A549 (cell line): ENCODE measurements around the gene MYLK4. TPM values are rescaled to one million over a fixed set of nuclear protein-coding genes. Genes with fewer than 3 reads are reported as not detected.

Source experiments
- ATAC-seq, 2 experiments: fragments of 200-7000 bp in 1 of 2; fragments of >200 bp in 1 of 2; cut with Nextera tagmentation in 1 of 2; cut with Tn5 transposase in 1 of 2; 3 replicates each; pipeline versions ENCODE4 v1.8.0 to v1.9.1; 2018 to 2020; ENCODE audit warnings: mild to moderate bottlenecking in 1 of 2, moderate library complexity in 1 of 2
- CTCF ChIA-PET: fragments of 300-600 bp; sonication (Branson Sonifier 250); formaldehyde crosslinking; extraction: SDS; loops from one replicate; lab custom pipeline; 2021; ENCODE audit warnings: antibody characterized with exemption, inconsistent platforms; lab: Yijun Ruan, JAX
- POLR2A ChIA-PET: fragments of 350-600 bp; formaldehyde crosslinking; extraction: SDS; loops from one replicate; lab custom pipeline; 2021; ENCODE audit warnings: antibody characterized with exemption, inconsistent platforms; lab: Yijun Ruan, JAX
- DNase-seq, 2 experiments: peaks; one replicate each; pipeline versions ENCODE4 v3.0.0 to v3.0.0-alpha.2; 2011 to 2016; ENCODE audit warnings: low read depth in 1 of 2, low spot score in 1 of 2
- FAIRE-seq: peaks from 2 replicates; lab custom pipeline; 2011; peaks lifted over from hg19 to GRCh38; lab: Jason Lieb, UNC
- H3K27ac ChIP-seq, 2 experiments: fragments of >200 bp; sonication (Bioruptor Twin); formaldehyde crosslinking; 3 replicates each; pipeline ENCODE4 v1.5.1; 2016 to 2017
- H3K4me1 ChIP-seq: fragments of >200 bp; sonication (Bioruptor Twin); formaldehyde crosslinking; 3 replicates; pipeline ENCODE4 v1.6.1; 2016
- H3K4me2 ChIP-seq: fragments of >200 bp; sonication (Bioruptor Twin); formaldehyde crosslinking; 3 replicates; pipeline ENCODE4 v1.6.1; 2016
- H3K4me3 ChIP-seq: fragments of >200 bp; sonication (Bioruptor Twin); formaldehyde crosslinking; 3 replicates; pipeline ENCODE4 v1.5.1; 2016
- H3K9me3 ChIP-seq: fragments of >200 bp; sonication (Bioruptor Twin); formaldehyde crosslinking; 3 replicates; pipeline ENCODE4 v1.6.1; 2016
- EHF ChIP-seq: fragments of 250-450 bp; sonication (Bioruptor Pico); IDR thresholded peaks from 2 replicates; pipeline ENCODE4 v1.5.0; 2020; ENCODE audit warnings: mild to moderate bottlenecking
- EP300 ChIP-seq, 2 experiments: fragments of >200 bp; sonication (Bioruptor Twin); formaldehyde crosslinking; IDR thresholded peaks; 2 replicates in 1 of 2; 3 replicates in 1 of 2; pipeline ENCODE4 v1.6.1; 2016 to 2017
- FOSL2 ChIP-seq, 2 experiments: fragments of 450-650 bp in 1 of 2; fragments of >200 bp in 1 of 2; sonication (Bioruptor Twin) in 1 of 2; formaldehyde crosslinking; IDR thresholded peaks; 2 replicates each; pipeline versions ENCODE4 v1.5.0 to v1.6.1; 2016 to 2020; ENCODE audit warnings: mild to moderate bottlenecking in 1 of 2, moderate library complexity in 1 of 2
- HDAC2 ChIP-seq: fragments of 200-600 bp; sonication (generic); IDR thresholded peaks from 2 replicates; pipeline ENCODE4 v1.6.1; 2016
- HOXB13 ChIP-seq: fragments of 250-450 bp; sonication (Bioruptor Pico); IDR thresholded peaks from 2 replicates; pipeline ENCODE4 v1.5.0; 2020; ENCODE audit warnings: low read depth, mild to moderate bottlenecking, moderate library complexity
- NPAS2 ChIP-seq: fragments of 250-450 bp; sonication (Bioruptor Pico); IDR thresholded peaks from 2 replicates; pipeline ENCODE4 v1.8.0; 2022; ENCODE audit warnings: mild to moderate bottlenecking, moderate library complexity, borderline replicate concordance
- POLR2A ChIP-seq: IDR thresholded peaks from 2 replicates; pipeline ENCODE4 v1.6.1; 2012; ENCODE audit warnings: mild to moderate bottlenecking, low read length
- RARB ChIP-seq: fragments of 250-450 bp; sonication (Bioruptor Pico); IDR thresholded peaks from 2 replicates; pipeline ENCODE4 v1.8.0; 2021; ENCODE audit warnings: mild to moderate bottlenecking, moderate library complexity
- ZC3H11A ChIP-seq: fragments of 450-650 bp; IDR thresholded peaks from 2 replicates; pipeline ENCODE4 v1.6.1; 2014; ENCODE audit warnings: antibody characterized with exemption, mild to moderate bottlenecking
- WGBS: methylation state at CpG from one replicate; pipeline ENCODE4 v1.1.6; 2017; ENCODE audit errors: missing lambda C conversion rate; 5-methylcytosine and 5-hydroxymethylcytosine counted together
- polyA plus RNA-seq, 4 experiments: library from polyadenylated mRNA; depleted of rRNA in 3 of 4; stranded (reverse); fragments of >200 nt; fragmentation: RNase III in 1 of 4; extraction: RNeasy Plus Mini Kit Qiagen cat#74134 plus additional on column Dnase treatment in 1 of 4; gene quantifications; 2 replicates in 3 of 4; 3 replicates in 1 of 4; pipeline ENCODE4 v1.2.3, GENCODE V29; 2011 to 2017
- TF ChIP-seq, protein P1 (sequence below): fragments of 450-650 bp; IDR thresholded peaks from 2 replicates; pipeline ENCODE4 v1.6.1; 2014; ENCODE audit warnings: antibody characterized with exemption
- TF ChIP-seq, protein P2 (sequence below): fragments of 200-600 bp; sonication (generic); IDR thresholded peaks from 2 replicates; pipeline ENCODE4 v1.6.1; 2016; ENCODE audit warnings: antibody characterized with exemption, mild to moderate bottlenecking, moderate library complexity

MYLK4 gene
- polyA plus RNA-seq, 2 of the 4 experiments (the other 2 are of a cell fraction) = 0.14 to 0.21 TPM

DNA sequence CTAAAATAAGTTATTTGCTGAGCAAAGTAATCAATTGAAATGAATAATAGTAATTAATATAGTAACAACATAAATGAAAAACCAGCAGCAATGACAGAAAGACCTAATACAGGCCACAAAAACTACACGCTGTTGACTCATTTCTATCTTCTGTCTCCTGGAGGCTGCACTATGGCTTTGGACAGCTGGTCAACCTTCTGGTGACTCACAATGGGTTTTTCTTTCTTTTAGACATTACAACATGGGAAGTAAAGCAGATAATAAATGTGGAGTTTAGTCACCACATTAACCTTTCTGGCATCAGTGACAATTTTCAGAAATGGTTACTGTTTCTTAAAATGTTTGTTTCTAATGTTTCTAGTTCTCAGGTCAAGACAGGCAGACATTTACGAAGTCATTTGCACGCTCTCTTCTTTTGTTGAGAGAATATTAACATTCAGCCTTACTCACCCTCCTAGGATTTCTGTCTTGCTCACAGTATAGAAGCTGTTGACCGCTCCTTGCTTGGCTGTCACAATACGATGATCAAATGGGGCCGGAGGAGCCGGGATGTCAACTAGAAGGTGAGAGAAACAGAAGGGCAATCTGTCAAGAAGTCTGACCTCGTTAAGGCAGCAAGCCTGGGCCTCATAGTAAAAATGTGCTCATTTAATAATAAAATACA, 62.2 kb downstream of the MYLK4 start:
- no peak for TF ChIP-seq EHF (CRISPR knock-in tag)
- no peak for TF ChIP-seq FOSL2 (IDR thresholded peaks at IDR 0.05)
- 0 out of 2 replicates have a peak, but pooled peaks have one; percentile 45 for TF ChIP-seq FOSL2 (CRISPR knock-in tag; IDR thresholded peaks at IDR 0.05)
- Histone ChIP-seq H3K27ac (no peak overlapping the region), H3K4me3 (no peak overlapping the region), H3K4me1 (peaks cover 7% of the 10 kb centered on the region; the same call in 1 of the 3 replicates), H3K4me2 (no peak overlapping the region), H3K9me3 (no peaks in the 10 kb centered on the region)
- CTCF ChIA-PET = interaction anchor here (0.7 to 1.1 kb wide), 2 partner anchors 239 to 888 kb away, joined by 3 read pairs; no protein-coding TSS in a partner anchor
- ATAC-seq = no peak
- 81% methylated on average over 8 of the region's 8 CpGs for WGBS
- peak; percentile 19 to 21 for DNase-seq
- FAIRE-seq = no peak
- POLR2A ChIA-PET = no interaction called here

DNA sequence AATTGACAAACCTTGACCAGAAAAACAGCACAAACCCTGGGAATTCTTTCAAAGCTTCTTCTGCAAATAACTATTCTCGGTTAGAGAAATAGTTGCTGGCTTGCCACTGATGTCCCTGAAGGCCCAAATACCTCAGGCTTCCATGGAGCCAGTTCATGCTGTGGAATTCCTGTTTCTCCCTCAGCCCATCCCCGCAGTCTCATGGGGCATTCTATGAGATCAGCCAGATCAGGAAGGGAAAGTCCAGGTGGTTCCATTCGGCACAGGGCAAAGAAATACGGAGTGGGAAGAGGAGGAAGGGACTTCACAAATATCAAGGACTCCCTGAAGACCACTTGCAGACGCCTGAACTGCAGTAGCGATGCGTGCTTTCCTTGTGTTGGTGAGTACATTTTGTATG, 63.3 kb downstream of the MYLK4 start:
- TF ChIP-seq, protein P1, sequence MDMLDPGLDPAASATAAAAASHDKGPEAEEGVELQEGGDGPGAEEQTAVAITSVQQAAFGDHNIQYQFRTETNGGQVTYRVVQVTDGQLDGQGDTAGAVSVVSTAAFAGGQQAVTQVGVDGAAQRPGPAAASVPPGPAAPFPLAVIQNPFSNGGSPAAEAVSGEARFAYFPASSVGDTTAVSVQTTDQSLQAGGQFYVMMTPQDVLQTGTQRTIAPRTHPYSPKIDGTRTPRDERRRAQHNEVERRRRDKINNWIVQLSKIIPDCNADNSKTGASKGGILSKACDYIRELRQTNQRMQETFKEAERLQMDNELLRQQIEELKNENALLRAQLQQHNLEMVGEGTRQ = no peak
- no peak for TF ChIP-seq NPAS2 (CRISPR knock-in tag)
- no peak for TF ChIP-seq HDAC2
- no peak for TF ChIP-seq EHF (CRISPR knock-in tag)
- TF ChIP-seq ZC3H11A = no peak
- TF ChIP-seq RARB (CRISPR knock-in tag) = no peak
- TF ChIP-seq, protein P2, sequence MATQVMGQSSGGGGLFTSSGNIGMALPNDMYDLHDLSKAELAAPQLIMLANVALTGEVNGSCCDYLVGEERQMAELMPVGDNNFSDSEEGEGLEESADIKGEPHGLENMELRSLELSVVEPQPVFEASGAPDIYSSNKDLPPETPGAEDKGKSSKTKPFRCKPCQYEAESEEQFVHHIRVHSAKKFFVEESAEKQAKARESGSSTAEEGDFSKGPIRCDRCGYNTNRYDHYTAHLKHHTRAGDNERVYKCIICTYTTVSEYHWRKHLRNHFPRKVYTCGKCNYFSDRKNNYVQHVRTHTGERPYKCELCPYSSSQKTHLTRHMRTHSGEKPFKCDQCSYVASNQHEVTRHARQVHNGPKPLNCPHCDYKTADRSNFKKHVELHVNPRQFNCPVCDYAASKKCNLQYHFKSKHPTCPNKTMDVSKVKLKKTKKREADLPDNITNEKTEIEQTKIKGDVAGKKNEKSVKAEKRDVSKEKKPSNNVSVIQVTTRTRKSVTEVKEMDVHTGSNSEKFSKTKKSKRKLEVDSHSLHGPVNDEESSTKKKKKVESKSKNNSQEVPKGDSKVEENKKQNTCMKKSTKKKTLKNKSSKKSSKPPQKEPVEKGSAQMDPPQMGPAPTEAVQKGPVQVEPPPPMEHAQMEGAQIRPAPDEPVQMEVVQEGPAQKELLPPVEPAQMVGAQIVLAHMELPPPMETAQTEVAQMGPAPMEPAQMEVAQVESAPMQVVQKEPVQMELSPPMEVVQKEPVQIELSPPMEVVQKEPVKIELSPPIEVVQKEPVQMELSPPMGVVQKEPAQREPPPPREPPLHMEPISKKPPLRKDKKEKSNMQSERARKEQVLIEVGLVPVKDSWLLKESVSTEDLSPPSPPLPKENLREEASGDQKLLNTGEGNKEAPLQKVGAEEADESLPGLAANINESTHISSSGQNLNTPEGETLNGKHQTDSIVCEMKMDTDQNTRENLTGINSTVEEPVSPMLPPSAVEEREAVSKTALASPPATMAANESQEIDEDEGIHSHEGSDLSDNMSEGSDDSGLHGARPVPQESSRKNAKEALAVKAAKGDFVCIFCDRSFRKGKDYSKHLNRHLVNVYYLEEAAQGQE = no peak
- no peak overlapping the region for H3K4me3 ChIP-seq
- no peak for ATAC-seq
- peaks cover 7% of the 10 kb centered on the region; the same call in 1 of the 3 replicates for H3K4me1 ChIP-seq
- DNase-seq = no peak
- POLR2A ChIA-PET = no interaction called here
- H3K9me3 ChIP-seq = no peaks in the 10 kb centered on the region
- H3K4me2 ChIP-seq = no peak overlapping the region
- 86% methylated on average over 7 of the region's 7 CpGs for WGBS
- no peak overlapping the region for H3K27ac ChIP-seq
- FAIRE-seq = no peak
- CTCF ChIA-PET = interaction anchor here (1.1 to 1.2 kb wide), 2 partner anchors 53 to 238 kb away, joined by 3 to 4 read pairs; no protein-coding TSS in a partner anchor

GRCh38 chr6:2686515-2686914, 64.2 kb downstream of the MYLK4 start:
- WGBS = 82% methylated on average over 11 of the region's 11 CpGs

More at GRCh38 chr6:2686515-2686914, 64.2 kb downstream of the MYLK4 start:
- no peak for ATAC-seq
- ChIA-PET POLR2A (no interaction called here), CTCF (interaction anchor here (1.1 to 1.2 kb wide), 2 partner anchors 52 to 333 kb away, joined by 3 to 4 read pairs; no protein-coding TSS in a partner anchor)
- no peaks in the 10 kb centered on the region for H3K9me3 ChIP-seq
- no peak overlapping the region for H3K4me2 ChIP-seq
- peaks cover 7% of the 10 kb centered on the region; the same call in 1 of the 3 replicates for H3K4me1 ChIP-seq
- DNase-seq = no peak
- H3K27ac ChIP-seq = no peak overlapping the region
- TF ChIP-seq POLR2A (no peak), HOXB13 (no peak), EP300 (IDR thresholded peaks at IDR 0.05) (no peak)
- TF ChIP-seq, protein P2 = no peak
- no peak overlapping the region for H3K4me3 ChIP-seq
- FAIRE-seq = no peak
